Neural cell (in vitro differentiated cells): ENCODE results near the gene SULF2. TPM values are rescaled to one million over a fixed set of nuclear protein-coding genes. Genes with fewer than 3 reads are reported as not detected.

Experiments
- H2AFZ ChIP-seq: fragments of 200-600, 300-800 bp; sonication (generic), shearing (Covaris generic); 2 replicates; pipeline ENCODE4 v1.6.0; 2014; ENCODE audit warnings: low read depth, mild to moderate bottlenecking, antibody characterized with exemption, low read length, moderate library complexity
- H3F3A ChIP-seq: fragments of 200-600 bp; shearing (Covaris generic); 2 replicates; pipeline ENCODE4 v1.6.1; 2016; ENCODE audit warnings: mild to moderate bottlenecking, moderate library complexity, mixed read lengths, antibody characterized with exemption, low read length; ENCODE audit not compliant: insufficient read depth, poor library complexity, severe bottlenecking
- H3K27ac ChIP-seq: fragments of 200-600, 300-800 bp; sonication (generic), shearing (Covaris generic); 2 replicates; pipeline ENCODE4 v1.5.1; 2014; ENCODE audit warnings: mild to moderate bottlenecking, low read length, moderate library complexity
- H3K27me3 ChIP-seq: fragments of 300-800, 200-600 bp; sonication (generic), shearing (Covaris generic); 2 replicates; pipeline ENCODE4 v1.6.0; 2014; ENCODE audit warnings: mild to moderate bottlenecking, low read depth, low read length, moderate library complexity; ENCODE audit not compliant: insufficient read depth
- H3K36me3 ChIP-seq: fragments of 300-800, 200-600 bp; sonication (generic), shearing (Covaris generic); 2 replicates; pipeline ENCODE4 v1.5.1; 2014; ENCODE audit warnings: mild to moderate bottlenecking, antibody characterized with exemption, low read length, moderate library complexity; ENCODE audit not compliant: insufficient read depth
- H3K4me2 ChIP-seq: fragments of 300-800, 200-600 bp; sonication (generic), shearing (Covaris generic); 2 replicates; pipeline ENCODE4 v1.6.0; 2014; ENCODE audit warnings: mild to moderate bottlenecking, low read length
- H3K4me3 ChIP-seq: fragments of 300-800, 200-600 bp; sonication (generic), shearing (Covaris generic); 2 replicates; pipeline ENCODE4 v1.5.1; 2014; ENCODE audit warnings: mild to moderate bottlenecking, low read length, moderate library complexity
- H3K79me2 ChIP-seq: fragments of 200-600 bp; shearing (Covaris generic); replicated peaks from 2 replicates; pipeline ENCODE4 v1.6.0; 2014; ENCODE audit warnings: mild to moderate bottlenecking, low read length, moderate library complexity; ENCODE audit not compliant: insufficient read depth
- H3K9ac ChIP-seq: fragments of 300-800, 200-600 bp; sonication (generic), shearing (Covaris generic); 2 replicates; pipeline ENCODE4 v1.6.1; 2016; ENCODE audit warnings: mild to moderate bottlenecking, low read length, mixed read lengths
- H3K9me2 ChIP-seq: fragments of 200-600 bp; shearing (Covaris generic); 2 replicates; pipeline ENCODE4 v1.6.1; 2016; ENCODE audit warnings: mild to moderate bottlenecking, low read length, mixed read lengths; ENCODE audit not compliant: insufficient read depth
- H3K9me3 ChIP-seq: fragments of 200-600, 300-800 bp; sonication (generic), shearing (Covaris generic); 2 replicates; pipeline ENCODE4 v1.6.1; 2016; ENCODE audit warnings: mild to moderate bottlenecking, mixed run types, low read length, moderate library complexity, mixed read lengths
- H4K20me1 ChIP-seq: fragments of 200-600 bp; shearing (Covaris generic); 2 replicates; pipeline ENCODE4 v1.6.1; 2016; ENCODE audit warnings: mild to moderate bottlenecking, mixed run types; ENCODE audit not compliant: insufficient read depth
- EP300 ChIP-seq: fragments of 450-650 bp; conservative IDR thresholded peaks from 2 replicates; pipeline ENCODE4 v1.6.1; 2014; ENCODE audit warnings: antibody characterized with exemption, mild to moderate bottlenecking, moderate library complexity; ENCODE audit not compliant: poor library complexity, severe bottlenecking
- EZH2 ChIP-seq: fragments of 200-600, 300-800 bp; shearing (Covaris generic), sonication (generic); IDR thresholded peaks from 2 replicates; pipeline ENCODE4 v1.6.1; 2014; ENCODE audit warnings: antibody characterized with exemption, low read length, borderline replicate concordance, mild to moderate bottlenecking; ENCODE audit not compliant: insufficient read depth, poor library complexity, severe bottlenecking
- MXI1 ChIP-seq: fragments of 450-650 bp; conservative IDR thresholded peaks from 2 replicates; pipeline ENCODE4 v1.6.1; 2014; ENCODE audit warnings: antibody characterized with exemption, mild to moderate bottlenecking; ENCODE audit not compliant: poor library complexity, severe bottlenecking
- POLR2AphosphoS5 ChIP-seq: IDR thresholded peaks from 2 replicates; pipeline ENCODE4 v1.6.1; 2012
- RAD21 ChIP-seq: fragments of 450-650 bp; conservative IDR thresholded peaks from 2 replicates; pipeline ENCODE4 v1.6.1; 2014; ENCODE audit warnings: antibody characterized with exemption, mild to moderate bottlenecking, moderate library complexity
- REST ChIP-seq: IDR thresholded peaks from 2 replicates; pipeline ENCODE4 v1.6.1; 2012; ENCODE audit warnings: borderline replicate concordance
- SMC3 ChIP-seq: fragments of 450-650 bp; conservative IDR thresholded peaks from 2 replicates; pipeline ENCODE4 v1.6.1; 2014; ENCODE audit warnings: antibody characterized with exemption, mild to moderate bottlenecking, moderate library complexity; ENCODE audit not compliant: poor library complexity
- TAF1 ChIP-seq: IDR thresholded peaks from 2 replicates; pipeline ENCODE4 v1.6.1; 2012; ENCODE audit warnings: low read depth
- polyA plus RNA-seq: library from polyadenylated mRNA; depleted of rRNA; stranded (reverse); fragments of >200 nt; gene quantifications from 2 replicates; pipeline ENCODE4 v1.2.3, GENCODE V29; 2014
- TF ChIP-seq, protein P1 (sequence below): fragments of 450-650 bp; IDR thresholded peaks from 2 replicates; pipeline ENCODE4 v1.5.1; 2014; ENCODE audit warnings: antibody characterized with exemption, mild to moderate bottlenecking, moderate library complexity; ENCODE audit not compliant: poor library complexity, severe bottlenecking

Gene SULF2
- polyA plus RNA-seq, 1 donor from 2014 or later = 30.0 TPM

- H4K20me1 ChIP-seq = no peaks in the 10 kb centered on the region
- H3K9ac ChIP-seq = no peak overlapping the region
- TF ChIP-seq EP300 = no peak
- no peak for TF ChIP-seq POLR2AphosphoS5
- TF ChIP-seq, protein P1, sequence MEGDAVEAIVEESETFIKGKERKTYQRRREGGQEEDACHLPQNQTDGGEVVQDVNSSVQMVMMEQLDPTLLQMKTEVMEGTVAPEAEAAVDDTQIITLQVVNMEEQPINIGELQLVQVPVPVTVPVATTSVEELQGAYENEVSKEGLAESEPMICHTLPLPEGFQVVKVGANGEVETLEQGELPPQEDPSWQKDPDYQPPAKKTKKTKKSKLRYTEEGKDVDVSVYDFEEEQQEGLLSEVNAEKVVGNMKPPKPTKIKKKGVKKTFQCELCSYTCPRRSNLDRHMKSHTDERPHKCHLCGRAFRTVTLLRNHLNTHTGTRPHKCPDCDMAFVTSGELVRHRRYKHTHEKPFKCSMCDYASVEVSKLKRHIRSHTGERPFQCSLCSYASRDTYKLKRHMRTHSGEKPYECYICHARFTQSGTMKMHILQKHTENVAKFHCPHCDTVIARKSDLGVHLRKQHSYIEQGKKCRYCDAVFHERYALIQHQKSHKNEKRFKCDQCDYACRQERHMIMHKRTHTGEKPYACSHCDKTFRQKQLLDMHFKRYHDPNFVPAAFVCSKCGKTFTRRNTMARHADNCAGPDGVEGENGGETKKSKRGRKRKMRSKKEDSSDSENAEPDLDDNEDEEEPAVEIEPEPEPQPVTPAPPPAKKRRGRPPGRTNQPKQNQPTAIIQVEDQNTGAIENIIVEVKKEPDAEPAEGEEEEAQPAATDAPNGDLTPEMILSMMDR = no peak
- TF ChIP-seq SMC3 = no peak
- no peak for TF ChIP-seq RAD21
- no peak for TF ChIP-seq MXI1
- TF ChIP-seq TAF1 = no peak
- TF ChIP-seq REST = no peak
- no peak for TF ChIP-seq EZH2
- no peaks in the 10 kb centered on the region for H3K9me3 ChIP-seq
- no peak overlapping the region for H2AFZ ChIP-seq
- no peaks in the 10 kb centered on the region for H3K27me3 ChIP-seq
- no peak overlapping the region for H3K4me2 ChIP-seq
- H3K4me3 ChIP-seq = no peak overlapping the region
- no peaks in the 10 kb centered on the region for H3K79me2 ChIP-seq
- H3F3A ChIP-seq = no peaks in the 10 kb centered on the region
- H3K27ac ChIP-seq = no peak overlapping the region
- no peaks in the 10 kb centered on the region for H3K9me2 ChIP-seq
- no peaks in the 10 kb centered on the region for H3K36me3 ChIP-seq
Measured at GRCh38 chr20:47674145-47674544, 111.1 kb downstream of the SULF2 start.

- Histone ChIP-seq H4K20me1 (no peaks in the 10 kb centered on the region), H3K27me3 (no peaks in the 10 kb centered on the region), H3K4me2 (no peak overlapping the region), H3K36me3 (no peaks in the 10 kb centered on the region), H3K27ac (no peak overlapping the region), H2AFZ (no peak overlapping the region), H3K9me3 (no peaks in the 10 kb centered on the region), H3K9me2 (no peaks in the 10 kb centered on the region), H3K4me3 (no peak overlapping the region), H3K79me2 (no peaks in the 10 kb centered on the region), H3K9ac (no peak overlapping the region), H3F3A (no peaks in the 10 kb centered on the region)
- TF ChIP-seq TAF1 = no peak
- no peak for TF ChIP-seq RAD21
- TF ChIP-seq MXI1 = no peak
- no peak for TF ChIP-seq EZH2
- no peak for TF ChIP-seq SMC3
- TF ChIP-seq EP300 = no peak
- TF ChIP-seq POLR2AphosphoS5 = no peak
- TF ChIP-seq REST = no peak
- TF ChIP-seq, protein P1 = no peak
Measured at GRCh38 chr20:47673671-47673955, 111.7 kb downstream of the SULF2 start.
